Activated T-cell treated with anti-CD3 and anti-CD28 coated beads for 1 hour (primary cell): Measurements from ENCODE around the gene NR3C2.
"Not testable (repeated sequence)": the region's sequence is repeated elsewhere in the genome, so short reads cannot be mapped to it uniquely, and the experiment has no call there.

Experiments
- DNase-seq: peaks from one replicate; pipeline ENCODE4 v3.0.0-alpha.2; 2020; ENCODE audit warnings: low read depth

NR3C2 gene

DNA sequence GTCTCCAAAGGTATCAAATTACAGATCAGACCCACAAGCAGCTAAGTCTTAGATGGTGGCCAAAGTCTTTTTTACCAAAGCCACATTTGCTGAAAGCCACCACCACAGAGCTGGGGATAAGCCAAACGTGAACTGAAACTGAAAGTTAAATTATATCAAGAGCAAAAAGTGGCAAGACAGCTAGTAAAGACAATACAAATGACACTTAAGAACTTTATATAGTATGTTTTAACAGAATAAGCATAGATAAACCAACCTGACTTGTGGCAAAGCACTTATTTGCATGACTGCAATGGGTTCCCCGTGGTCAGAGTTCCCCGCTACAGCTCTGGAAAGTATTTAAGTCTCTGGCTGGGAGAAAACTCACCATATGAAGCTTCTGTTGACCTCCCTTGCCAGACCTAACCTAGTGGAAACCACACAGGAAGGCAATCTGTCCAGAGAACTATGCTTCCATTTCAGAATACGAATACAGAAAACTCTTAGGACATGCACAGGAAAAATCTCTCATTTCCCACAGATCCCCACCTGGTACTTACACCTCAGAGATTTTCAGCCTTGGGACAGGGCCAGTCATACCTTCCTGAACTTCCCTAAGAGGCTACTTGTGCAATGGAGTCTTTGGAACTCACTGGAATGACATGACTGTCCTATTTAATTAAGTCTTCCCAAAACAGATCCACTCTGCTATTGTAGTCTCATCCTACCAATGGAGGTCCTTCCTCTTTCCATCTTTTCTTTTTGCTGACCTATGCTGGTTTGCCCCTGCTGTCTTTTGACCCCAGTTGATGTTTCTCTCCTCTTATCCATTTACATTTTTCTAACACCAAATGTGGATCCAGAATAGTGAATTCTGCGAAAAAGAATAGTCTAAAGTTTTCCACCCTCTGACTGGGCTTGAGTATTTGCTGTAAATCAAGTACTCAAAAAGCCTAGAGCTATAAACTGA is 225.1 kb downstream of the NR3C2 start:
- DNase-seq: no peak

- DNase-seq: no peak
Observed at GRCh38 chr4:148216321-148216720, 225.9 kb downstream of the NR3C2 start.

DNA sequence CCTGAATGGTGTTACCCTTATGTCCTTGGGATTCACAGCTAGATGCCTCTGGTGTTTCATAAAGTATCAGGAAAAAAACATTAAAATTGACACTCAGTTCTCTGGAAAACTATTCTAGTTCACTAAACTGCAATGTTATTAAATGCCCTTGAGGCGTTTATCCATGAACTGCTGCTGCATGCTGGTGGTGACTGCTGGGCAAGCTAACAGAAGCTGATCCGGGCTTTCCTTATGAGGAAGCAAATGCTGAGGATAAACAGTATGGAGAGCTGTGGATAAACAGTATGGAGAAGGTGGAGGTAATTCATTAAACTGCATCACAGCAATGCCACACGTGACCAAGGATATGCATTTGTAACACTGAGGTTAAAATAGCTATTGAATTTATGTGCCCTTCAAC is 227.0 kb downstream of the NR3C2 start:
- no peak for DNase-seq

DNA sequence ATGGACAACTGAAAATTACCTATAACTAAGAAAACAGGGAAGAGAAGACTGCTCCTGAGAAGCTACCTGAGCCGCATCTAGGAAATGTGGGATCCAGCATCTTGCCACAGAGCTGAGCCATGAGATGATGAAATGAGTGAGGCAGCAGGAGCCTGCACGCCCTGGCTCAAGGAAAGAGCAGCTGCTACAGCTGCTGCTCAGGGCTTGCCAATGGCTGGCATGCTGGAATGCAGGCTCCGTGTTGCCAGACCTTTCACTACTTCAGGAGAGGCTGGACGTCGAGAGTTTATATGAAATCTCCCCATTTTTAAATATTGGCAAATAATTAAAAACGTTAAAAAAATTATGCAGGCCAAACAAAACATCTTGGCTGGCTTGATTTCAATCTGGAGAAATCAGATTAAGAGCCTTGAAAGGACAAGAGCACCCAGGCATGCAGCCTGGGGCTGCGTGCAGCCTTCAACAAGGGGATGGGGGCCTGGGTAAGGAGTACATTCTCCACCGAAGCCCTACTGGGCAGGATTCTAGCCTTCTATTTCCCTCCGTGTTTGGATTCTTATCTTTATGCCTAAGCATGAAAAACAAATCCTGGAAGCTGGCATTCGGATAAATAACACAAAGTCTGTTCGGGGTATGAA is 227.6 kb downstream of the NR3C2 start:
- no peak for DNase-seq

DNA sequence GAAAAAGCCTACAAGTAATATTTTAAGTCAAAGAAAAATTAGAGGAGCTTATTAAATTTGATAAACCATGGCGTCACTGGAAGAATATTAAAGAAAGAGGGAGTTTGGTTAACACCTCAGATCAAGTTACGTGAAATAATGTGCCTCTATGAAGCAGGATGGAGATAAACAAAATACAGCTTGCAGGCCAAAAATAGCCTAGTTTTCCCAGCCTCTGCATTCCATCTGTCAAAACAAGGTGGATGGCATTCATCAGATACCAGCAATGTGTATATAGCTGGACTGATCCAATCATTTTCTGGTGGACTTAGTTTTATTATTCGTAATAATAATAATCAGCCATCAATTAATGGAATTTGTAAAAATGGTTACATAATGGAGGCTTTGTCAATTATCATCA is 230.7 kb downstream of the NR3C2 start:
- no peak for DNase-seq

GRCh38 chr4:148210661-148211060 is 231.6 kb downstream of the NR3C2 start:
- DNase-seq: no peak

DNA sequence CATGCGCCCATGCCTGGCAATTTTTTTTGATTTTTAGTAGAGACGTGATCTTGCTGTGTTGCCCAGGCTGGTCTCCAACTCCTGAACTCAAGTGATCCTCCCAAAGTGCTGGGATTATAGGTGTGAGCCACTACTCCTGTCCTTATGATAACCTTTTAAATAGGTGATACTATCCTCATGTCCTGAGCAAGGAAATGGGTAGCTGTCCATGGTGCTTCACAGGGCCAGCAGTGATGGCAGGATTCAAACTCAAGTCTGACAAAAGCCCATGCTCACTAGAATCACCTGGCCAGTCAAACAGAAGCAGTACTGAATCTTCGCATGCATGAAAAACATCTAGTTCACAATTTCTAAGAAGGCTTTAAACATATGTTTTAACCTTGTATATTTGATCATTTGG is 235.1 kb downstream of the NR3C2 start:
- no peak for DNase-seq

- no peak for DNase-seq
Observed at GRCh38 chr4:148205476-148205875, 236.7 kb downstream of the NR3C2 start.

DNA sequence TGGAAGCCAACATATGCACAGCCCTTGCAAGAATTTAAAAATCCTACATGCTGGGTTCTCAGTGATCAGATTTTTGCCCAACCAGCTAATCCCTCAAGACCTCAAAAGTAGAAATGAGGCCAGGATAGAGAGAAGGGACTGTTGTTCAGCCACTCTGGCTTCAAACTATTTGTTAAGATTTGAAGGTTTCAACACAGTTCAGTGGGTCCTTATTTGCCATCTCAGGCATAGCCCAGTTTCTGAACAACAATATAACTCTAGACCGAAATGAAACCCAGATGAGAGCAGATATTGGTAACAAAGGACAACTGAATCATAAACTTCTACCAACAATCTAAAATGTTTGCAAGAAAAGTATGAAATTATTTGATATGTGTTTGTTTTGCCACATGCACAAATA is 237.3 kb downstream of the NR3C2 start:
- DNase-seq: no peak

GRCh38 chr4:148204171-148204570 is 238.0 kb downstream of the NR3C2 start:
- no peak for DNase-seq

DNA sequence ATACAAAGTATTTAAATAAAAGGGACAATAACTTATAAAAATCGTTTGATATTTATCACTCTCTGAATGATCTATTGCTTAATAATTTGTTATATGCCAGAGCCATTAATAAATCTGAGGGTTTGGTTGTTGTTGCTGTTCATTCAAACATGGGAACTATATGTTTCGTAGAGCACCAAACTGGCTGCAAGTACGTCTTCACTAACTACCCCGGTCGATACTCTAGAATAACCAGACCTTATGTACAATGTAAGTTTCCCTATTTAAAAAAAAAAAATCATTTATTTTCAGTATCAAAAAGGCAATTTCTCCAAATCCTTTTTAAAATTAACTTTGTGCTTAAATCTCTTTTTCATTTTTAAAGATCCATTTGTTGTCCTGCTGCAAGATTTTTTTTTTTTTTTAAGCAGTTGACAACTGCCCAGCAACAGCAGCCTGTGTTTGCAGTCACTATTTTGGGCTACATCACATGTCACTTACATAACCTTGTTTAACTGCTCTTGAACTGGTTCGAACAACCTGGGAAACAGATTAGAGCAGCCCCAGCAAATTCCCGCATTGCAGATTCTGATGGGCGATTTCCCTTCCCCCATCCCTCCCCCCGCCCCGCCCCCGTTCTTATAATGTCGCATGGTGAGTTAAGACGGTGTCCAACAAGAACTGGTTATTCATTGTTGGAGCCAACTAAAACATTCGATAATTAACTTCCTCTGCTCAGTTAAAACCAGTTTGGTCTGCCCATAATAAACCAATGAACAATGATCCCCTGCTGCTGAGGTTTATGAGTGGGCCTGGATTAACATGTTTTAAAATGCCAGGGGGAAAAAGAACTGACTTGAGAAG is 238.9 kb downstream of the NR3C2 start:
- DNase-seq: no peak

GRCh38 chr4:148200960-148201359 is 241.3 kb downstream of the NR3C2 start:
- no peak for DNase-seq

- DNase-seq: no peak
Observed at GRCh38 chr4:148196164-148196563, 246.1 kb downstream of the NR3C2 start.

DNA sequence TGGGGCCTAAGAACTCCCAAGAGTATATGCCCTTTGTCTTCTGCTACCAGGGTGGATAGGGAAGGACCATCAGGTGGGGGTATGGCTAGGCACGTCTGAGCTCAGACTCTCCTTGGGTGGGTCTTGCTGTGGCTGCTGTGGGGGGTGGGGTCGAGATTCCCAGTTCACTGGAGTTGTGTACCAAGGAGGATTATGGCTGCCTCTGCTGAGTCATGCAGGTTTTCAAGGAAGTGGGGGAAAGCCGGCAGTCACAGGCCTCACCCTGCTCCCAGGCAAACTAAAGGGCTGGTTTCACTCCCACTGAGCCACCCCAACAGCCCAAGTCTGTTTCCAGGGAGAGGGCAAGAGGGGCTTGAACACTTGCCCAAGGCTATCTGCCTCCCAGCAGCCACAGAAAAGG is 249.7 kb downstream of the NR3C2 start:
- DNase-seq: no peak

DNA sequence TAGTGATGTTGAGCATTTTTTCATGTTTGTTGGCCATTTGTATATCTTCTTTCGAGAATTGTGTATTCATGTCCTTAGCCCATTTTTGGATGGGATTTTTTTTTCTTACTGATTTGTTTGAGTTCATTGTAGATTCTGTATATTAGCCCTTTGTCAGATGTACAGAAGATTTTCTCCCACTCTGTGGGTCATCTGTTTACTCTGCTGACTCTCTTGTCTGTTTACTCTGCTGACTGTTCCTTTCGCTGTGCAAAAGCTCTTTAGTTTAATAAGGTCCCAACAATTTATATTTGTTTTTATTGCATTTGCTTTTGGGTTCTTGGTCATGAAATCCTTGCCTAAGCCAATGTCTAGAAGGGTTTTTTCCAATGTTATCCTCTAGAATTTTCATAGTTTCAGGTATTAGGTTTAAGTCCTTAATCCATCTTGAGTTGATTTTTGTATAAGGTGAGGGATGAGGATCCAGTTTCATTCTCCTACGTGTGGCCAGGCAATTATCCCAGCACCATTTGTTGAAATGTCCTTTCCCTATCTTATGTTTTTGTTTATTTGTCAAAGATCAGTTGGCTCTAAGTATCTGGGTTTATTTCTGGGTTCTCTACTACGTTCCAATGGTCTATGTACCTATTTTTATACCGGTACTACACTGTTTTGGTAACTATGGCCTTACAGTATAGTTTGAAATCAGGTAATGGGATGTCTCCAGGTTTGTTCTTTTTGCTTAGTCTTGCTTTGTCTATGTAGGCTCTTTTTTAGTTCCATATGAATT is 254.6 kb downstream of the NR3C2 start:
- not testable (repeated sequence) for DNase-seq

DNA sequence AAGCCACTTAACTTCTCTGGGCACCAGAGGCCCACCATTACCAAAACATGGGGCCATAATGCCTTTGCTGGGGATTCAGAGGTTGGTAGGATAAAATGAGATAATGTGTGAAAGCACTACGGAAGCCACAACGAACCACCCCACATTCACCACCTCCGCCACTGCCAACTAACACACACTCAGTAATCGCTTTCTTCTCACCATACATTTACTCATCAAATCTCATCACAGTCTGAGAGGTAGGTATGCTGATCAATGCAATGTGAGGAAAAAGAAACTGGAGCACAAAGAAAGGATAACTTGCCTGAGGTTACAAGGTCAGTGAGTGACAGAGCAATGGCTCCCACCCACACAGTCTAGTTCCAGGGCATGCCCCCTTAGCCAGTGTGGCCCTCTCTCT is 257.3 kb downstream of the NR3C2 start:
- no peak for DNase-seq

DNA sequence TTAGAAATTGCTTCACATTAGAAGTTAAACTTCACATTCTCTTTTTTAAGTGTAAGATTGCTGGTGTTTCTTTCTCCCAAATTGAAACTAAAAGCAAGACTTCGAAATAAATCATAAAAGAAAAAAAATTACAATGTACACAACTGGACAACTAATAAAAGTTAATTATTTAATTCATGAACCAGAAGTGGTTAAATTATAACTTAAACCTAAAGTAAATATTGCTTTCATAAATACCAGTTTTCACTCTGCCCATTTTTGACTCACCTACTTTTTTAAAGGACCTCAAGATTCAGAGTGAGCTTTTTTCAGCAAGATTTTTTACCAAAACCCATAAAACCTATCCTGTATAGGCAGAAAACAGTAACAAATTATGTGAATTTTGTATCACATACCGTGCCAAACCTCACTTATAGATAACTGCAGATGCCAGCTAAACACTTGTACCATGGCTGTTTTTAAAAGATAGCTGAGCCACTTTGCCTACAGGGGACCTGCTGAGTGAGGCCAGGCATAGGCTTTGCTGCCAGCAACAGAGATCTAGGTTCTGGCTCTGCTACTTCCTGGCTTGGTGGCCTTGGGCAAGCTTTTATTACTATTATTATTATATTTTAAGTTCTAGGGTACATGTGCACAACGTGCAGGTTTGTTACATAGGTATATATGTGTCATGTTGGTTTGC is 259.8 kb downstream of the NR3C2 start:
- no peak for DNase-seq

DNA sequence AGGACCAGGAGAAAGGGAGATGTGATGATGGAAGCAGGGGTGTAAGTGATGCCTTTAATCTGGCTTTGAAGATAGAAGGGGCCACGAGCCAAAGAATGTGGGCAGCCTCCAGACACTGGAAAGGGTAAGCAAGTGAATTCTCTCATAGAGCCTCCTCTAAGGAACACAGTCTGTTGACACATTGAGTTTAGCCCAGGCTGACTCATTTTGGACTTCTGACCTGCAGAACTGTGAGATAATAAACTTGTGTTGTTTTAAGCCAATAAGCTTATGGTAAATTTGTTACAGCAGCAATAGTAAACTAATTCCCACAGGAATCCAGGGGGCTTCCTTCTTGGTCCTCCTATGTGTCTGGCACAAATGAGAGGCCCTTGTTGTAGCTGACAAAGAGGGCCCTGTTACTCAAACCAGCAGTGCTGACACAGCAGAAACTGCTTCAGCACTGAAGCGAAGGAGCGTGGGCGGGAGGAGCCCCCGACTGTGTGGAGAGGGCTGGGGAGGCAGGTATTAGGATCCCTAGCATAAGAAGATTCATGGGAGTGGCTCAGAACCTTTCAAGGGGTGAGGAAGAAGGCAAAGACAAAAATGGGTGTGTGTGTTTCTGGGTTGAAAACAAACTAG is 268.7 kb downstream of the NR3C2 start:
- DNase-seq: no peak

- DNase-seq: no peak
Observed at GRCh38 chr4:148171596-148171995, 270.6 kb downstream of the NR3C2 start.

GRCh38 chr4:148170408-148171365 is 271.5 kb downstream of the NR3C2 start:
- no peak for DNase-seq
